Stimulated activated CD8-positive, alpha-beta memory T cell treated with anti-CD3 and anti-CD28 coated beads, Interleukin-12 subunit alpha, Interleukin-12 subunit beta, amount 100 ng/mL, for 1 hour (primary cell): ENCODE data around the gene MTREX.

ENCODE experiments used
- DNase-seq: peaks from one replicate; pipeline ENCODE4 v3.0.0-alpha.2; 2020; ENCODE audit warnings: low read depth

MTREX gene

DNA sequence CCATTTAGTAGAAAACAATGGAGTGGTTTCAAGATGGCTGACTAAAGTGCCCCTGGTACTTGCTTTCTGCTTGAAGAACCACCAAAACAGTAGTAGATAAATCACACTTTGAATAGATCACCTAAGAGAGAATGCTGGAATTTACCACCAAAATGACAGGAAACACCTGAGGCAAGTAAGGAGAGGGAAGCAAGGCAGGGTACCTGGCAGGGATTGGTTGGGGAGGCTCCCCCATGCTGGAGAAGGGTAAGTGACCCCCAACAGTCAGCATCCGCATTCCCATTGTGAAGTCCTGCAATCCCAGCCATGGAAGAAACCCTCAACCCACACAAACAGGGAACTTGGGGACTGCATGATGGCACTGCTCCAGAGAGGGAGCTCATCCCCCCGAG lies 121.4 kb downstream of the MTREX start:
- DNase-seq: no peak

DNA sequence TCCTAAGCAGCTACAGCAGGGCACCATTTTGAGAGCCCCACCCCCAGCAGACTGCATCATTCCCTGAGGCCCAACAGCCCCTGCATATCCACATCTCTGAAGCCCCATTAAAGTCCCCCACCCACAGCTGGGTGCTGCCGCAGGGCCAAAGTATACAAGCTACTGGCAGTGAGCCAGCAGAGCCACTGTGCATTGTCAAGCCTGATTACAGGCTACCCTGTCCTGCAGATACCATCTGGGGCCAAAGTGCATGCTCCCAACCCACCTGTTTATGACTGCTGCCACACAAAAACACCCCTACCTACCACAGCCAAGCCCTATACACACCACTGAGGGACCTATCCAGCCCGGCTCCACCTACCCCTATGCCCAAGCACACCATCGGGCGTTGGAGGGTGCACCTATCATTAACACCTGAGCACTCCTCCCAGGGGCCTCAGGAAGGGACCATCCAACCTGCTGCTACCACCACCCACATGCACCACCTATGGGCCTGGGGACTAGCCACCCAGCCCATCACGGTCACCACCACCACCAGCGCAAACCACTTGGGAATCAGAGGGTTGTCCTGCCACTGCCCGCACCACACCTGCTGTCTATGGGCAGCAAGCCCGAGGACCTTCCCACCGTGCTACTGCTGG lies 121.9 kb downstream of the MTREX start:
- no peak for DNase-seq

DNA sequence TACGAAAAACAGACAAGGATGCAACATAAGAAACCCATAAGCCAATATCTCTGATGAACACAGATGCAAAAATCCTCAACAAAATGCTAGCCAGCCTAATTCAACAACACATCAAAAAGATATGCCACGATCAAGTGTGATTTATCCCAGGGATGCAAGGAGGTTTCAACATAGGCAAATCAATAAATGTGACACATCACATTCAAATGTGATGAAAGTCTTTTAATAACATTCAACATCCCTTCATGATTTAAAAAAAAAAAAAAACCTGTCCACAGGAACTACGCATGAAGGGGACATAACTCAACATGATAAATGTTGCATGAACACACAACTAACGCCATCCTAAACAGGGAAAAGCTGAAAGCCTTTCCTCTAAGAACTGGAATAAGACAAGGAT lies 124.8 kb downstream of the MTREX start:
- no peak for DNase-seq

DNA sequence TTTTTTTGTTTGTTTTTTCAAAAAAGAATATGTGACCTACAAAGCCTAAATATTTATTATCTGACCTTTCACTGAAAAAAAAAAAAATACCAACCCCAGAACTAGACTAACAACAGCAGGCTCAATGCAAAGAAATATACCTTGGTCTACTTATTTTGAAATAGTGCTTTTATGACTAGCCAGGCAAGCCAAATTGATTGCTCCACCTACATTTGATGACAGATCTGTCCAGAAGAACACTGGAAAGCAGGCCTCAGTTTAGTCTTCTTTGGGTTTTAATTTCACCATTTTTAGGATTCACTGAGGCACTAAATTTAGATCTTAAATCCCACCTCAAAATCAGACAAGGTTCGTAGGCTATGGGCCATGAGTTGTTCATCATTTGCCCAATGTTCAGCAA lies 129.7 kb downstream of the MTREX start:
- no peak for DNase-seq

DNA sequence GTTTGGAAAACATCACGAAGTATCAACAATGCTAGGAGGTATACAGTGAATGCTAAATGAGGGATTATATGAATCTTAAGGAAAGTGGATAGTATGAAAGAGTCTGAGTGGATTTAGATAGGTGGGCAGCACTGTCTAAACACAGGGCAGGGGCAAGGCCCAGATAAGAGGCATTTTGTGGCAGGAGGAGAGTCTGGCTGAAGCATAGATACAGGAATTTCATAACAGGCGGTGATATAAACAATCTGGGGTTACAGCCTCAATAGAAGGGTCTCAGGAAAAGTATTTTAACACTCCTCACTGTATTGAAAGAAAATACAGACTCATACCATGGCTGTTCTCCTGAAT lies 130.0 kb downstream of the MTREX start:
- no peak for DNase-seq

DNA sequence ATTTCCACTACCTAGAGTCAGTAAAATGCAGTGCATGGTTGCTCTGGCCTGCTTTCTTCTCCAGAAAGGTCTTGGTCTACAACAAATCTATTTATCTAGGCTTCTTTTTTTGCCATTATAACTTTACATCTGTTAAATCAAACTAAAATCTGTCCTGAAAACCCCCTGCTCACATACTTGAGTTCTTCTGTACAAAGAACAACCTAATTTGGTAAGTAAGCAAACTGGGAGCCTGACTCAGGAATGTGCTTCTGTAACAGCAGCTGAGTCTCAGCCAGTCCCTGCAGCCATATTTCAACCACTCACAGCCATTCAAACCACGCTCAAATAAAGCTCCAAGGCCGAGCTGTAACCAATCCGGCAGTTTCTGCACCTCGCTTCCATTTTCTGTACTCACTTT lies 131.2 kb downstream of the MTREX start:
- DNase-seq: no peak

DNA sequence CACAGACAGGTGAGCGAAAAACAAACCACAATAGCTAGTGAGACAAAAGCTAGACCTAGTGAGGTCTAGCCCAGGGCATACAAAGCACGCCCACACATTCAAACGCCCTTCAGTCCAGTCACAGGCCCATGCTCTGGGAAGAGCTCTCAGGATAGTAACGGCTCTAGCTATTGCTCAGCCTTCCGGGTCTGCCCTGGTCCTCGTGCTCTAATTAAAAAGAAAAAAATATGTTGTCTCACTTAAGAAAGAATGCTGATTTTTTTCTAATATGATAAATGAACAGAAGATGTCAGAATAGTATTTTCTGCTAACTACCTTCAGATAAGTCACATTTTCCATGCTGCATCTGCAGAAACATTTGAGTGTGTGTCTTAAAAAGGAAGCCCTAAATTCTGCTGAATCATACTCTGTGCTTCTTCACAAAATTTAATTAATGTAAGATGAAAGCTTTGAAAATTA lies 132.4 kb downstream of the MTREX start:
- DNase-seq: no peak

DNA sequence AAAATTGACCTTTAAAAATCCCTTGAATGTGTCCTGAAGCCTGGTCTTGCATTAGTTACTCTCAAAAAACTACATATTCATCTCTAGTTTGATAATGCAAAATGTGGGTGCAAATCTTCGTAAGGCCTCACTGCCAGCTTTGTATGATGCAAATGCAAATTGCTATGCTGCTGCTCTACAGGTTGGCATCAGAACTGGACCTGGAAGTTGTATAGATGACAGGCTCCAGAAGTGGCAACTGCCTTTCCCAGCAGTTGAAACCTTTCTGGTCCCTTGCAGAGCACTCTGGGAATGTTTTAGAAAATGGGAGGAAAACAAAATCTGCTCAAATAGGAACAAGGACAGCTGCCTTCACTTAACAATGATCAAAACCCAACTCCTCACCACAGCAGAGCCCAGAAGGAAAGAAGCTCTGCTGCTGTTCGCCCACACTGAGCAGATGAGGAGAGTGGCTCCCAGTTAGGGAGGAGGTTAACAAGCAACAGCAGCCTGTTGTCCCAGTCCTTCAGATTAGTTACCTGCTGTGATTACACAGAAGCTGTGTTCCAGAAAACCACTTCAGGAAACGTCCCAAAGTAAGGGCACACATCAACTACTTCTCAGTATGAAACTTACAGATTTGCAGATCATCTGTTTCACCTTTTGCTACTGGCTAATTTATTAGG lies 133.4 kb downstream of the MTREX start:
- no peak for DNase-seq

DNA sequence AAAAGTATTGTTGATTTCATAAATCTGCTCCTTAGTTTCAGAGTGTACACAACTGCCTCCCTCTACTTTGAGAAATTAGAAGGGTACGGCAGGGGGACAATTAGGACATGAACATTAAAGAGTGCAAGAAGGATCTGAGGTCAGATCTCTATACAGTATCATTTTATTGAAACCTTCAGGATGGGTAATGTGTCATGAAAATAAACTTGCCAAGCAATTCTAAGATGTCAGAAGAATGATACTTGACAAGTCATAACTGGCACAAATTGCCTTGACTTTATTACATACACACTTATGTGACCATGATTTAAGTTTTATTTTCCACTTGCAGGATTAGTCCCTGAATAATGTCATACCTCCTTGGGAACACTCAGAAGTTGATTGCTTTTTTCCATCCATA lies 134.2 kb downstream of the MTREX start:
- no peak for DNase-seq

DNA sequence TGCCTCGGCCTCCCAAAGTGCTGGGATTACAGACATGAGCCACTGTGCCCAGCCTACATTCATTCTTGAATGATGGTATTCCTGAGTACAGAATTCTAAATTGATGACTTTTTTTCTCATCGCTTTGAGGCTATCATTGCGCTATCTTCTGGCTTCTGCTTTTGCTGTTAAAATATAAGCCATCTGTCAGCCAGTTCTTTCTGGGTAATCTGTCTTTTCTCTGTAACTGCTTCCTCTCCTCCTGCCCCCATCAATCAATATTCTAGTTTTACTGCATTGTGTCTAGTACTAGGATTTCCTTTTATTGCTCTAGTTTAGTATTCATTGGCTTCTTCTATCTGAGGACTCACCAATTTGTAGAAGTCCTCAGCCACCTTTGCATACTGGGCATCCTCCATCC lies 138.0 kb downstream of the MTREX start:
- DNase-seq: no peak

DNA sequence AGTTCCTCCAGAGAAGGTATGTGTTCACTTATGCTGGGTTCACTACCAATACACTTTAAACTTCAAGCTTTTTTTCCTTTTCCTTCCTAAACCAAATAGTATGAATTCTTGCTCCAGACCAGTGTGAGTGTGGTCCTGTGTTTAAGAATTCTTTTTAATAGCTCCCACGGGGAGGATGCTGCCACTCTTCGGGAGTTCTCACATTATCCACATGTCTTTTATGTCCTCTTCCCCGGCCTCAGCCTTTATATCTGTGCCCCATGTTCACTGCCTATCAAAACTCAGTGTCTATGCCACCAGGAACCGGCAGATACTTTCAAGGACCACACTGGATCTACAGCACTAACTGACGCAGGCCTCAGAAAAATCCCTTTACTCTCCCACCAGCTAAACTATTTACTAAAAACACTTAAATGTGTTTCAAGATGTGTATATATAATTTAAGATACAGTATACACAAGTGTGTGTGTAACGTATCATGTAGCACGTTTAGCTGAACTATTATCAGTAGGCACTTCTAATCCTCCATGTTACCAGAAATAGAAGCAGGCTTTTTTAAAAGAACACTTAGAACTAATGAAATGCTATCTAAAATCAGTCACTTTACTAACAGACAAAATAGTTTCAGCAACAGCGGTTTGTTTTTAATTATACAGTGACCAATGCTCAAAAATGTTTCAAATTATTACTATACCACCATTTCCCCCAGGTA lies 139.0 kb downstream of the MTREX start:
- no peak for DNase-seq

DNA sequence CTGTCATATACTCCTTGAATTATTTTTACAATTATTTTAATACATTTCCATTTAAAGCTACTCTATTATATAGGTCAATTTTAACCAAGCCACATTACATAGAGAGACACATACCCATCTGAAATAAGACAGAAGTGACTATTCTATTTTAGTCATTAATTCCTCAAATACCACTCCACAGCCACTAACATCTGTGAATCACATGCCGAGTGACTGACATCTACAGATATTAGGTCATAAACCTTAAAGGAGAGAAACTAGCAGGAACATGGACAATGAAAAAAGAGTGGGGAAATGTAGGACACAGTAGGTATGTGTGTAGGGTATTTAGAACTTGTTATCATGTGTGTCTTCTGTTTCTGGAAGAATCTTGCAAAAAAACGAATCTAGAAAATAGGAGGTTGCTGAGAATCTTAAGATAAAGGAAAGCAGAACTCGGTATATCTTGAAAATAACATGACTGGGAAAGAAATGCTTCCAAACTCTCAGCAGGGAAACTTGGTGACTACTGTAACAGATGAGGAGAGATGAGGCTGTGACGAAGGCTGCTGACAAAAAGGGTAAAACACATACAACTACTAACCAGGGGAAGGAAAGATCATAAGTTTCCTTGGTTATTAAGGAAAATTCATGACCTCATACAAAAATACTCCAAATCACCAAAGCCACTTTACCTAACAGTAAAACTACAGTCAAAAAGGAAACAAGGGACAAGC lies 142.4 kb downstream of the MTREX start:
- DNase-seq: no peak

DNA sequence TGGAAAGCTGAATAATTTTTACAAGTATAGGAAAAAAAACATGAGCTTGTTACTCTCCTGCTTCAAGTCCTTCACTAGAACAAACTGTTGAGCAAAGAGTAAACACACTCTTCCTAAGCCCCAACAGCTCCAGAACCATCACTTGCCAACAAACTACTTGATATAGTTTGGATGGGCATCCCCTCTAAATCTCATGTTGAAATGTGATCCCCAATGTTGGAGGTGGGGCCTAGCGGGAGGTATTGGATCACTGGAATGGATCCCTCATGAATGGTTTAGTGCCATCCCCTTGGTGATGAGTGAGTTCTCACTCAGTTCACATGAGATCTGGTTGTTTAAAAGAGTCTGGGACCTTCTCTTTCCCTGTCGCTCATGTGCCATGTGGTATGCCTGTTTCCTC lies 144.2 kb downstream of the MTREX start:
- DNase-seq: no peak

DNA sequence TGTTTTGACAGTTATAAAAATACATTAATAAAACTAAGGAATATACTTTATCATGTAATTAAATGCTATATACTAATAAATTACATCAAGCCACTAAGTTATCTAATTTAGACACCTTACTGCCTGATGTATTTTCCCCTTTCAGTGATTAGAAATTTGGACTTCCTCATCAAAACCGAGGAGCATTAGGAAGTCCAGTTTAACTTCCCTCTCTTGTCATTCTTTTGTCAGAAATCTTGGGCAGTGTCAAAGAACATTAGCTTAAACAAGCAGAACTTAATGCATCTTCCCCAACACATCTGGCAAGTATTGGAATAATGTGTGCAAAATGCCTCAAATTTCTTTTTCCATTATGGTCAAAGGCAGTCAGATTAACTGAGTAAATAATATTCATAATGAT lies 145.4 kb downstream of the MTREX start:
- no peak for DNase-seq

DNA sequence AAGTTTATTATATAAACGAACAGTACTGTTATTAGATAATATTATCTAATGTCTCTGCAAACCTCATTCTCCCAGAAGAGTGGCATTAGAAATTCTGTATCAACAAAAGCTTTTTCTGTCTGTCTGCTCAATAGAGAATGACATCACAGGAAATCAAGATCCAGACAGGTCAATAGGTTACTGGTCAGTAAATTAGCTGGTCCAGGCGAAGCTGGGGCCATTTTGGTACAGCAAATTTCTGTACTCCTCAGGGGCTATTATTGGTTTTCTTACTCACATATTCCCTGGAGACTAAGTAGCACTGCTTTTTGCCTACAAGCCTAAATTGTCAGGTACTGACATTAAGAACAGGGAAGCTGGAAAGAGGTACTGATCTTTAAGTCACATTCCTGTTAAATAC lies 146.5 kb downstream of the MTREX start:
- DNase-seq: no peak

DNA sequence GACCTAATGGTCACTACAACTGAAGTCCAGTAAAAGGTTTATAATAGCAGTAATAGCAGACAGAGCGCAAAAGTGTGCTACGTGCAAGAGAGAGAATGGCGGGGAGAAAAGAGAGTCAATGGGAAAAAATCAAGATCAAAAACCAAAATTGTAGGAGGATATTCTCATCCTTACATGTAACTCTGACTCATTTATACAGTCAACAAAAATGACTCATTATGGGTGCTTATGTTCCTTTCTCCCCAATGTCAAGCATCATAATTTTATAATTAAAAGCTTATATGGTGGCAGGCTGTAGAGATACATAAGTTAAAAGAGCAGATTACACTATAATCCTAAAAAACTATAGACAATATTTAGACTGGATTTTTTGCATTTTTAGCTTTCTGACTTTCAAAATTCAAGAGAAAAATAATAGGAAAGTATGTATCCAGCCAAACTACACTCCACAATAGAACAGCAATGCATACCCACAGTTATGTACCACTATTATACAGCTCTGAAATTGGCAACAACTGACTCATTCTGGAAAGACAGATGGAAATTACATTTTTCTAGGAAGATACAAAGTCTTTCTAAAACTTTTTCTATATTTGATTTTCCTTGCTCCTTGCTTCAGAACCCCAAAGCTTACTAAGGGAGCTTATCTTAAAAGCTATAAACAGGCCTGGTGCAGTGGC lies 148.6 kb downstream of the MTREX start:
- no peak for DNase-seq

DNA sequence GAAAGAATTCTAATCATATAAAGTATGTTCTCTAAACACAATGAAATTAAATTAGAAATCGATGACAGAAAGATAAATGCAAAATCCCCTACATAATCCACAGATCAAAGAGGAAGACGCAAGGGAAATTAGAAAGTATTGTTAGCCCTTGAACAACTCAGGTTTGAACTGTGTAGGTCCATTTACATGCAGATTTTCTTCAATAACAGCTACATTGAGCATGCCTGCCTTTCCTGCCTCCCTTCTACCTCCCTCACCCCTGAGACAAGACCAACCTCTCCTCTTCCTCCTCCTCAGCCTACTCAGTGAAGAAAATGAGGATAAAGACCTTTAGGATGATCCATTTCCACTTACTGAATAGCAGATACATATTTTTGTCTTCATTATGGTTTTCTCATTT lies 151.8 kb downstream of the MTREX start:
- no peak for DNase-seq

DNA sequence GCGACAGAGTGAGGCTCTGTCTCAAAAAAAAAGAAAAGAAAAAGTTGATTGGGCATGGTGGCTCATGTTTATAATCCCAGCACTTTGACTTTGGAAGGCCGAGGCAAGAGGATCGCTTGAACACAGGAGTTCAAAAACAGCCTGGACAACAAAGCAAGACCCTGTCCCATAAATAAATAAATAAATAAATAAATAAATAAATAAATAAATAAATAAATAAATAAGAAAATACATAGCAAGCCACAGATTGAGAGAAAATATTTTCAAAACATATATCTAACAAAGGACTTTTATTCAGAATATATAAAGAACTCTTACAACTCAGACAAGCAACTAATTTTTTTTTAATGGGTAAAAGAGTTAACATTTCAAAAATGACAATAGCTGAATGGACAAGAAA lies 155.8 kb downstream of the MTREX start:
- DNase-seq: no peak

DNA sequence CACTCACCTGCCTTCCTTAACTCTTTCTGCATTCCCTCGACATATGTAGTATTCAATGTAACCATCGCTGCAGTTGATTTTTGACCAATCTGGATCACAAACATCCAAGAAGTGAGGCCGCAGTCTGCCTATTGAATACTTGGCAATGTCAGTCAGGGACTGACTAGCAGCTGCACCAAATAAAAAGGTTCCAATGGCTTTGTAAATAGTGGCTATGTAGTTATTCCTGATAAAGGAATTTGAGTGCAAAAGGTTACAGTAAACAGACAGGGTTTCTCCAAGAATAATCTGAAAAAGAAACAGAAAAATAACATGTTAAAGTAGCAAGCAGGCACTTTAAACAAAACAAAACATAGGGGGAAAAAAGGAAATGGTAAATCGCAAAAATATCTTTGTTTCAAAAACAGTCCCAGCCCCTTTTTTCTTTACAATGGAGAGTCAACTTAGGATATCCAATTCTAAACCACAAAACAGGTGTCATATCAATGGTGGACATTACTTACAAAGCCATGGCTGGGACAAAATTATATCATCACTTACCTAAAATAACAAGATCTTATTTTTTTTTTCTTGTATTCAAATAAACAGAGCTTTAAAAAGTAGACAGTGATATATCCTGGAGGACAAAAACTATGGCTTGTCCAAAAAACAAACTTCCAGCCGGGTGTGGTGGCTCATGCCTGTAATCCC lies 160.2 kb downstream of the MTREX start:
- no peak for DNase-seq

DNA sequence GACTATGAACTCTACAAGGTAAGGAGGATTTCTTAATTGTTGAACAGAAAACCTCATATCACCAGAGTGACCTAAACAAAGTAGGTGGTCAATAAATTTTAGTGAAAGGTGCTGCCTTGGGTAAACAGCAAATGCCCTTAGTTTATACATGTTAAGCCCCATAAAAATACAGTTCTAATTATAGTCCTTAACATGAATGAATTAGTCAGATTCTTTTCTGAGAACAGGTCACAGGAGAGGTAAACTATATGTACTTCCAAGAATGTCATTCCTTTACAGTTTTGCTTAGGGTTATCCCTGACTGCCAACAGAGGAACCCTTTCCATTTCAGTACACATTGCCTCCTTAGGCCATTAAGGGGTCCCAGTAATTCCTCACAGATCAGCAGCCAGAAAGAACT lies 162.1 kb downstream of the MTREX start:
- DNase-seq: no peak

DNA sequence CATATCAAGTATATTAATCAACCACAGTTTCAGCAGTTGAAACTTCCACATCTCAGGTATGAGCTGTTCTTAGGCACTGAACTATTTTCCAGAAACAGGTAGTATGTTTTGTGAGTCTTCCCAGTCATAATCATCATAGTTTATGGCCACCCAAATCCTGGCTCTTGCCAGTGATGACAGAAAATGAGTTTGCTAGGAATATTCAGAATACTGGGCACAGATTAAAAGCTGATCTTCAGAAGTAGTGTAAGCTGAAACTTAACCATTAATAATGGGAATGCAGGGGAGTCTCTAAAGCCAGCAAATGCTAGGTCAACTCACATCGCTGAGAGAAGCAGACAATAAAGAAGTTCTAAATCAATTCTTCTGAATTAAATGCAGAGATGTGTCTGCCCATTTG lies 162.5 kb downstream of the MTREX start:
- DNase-seq: no peak

DNA sequence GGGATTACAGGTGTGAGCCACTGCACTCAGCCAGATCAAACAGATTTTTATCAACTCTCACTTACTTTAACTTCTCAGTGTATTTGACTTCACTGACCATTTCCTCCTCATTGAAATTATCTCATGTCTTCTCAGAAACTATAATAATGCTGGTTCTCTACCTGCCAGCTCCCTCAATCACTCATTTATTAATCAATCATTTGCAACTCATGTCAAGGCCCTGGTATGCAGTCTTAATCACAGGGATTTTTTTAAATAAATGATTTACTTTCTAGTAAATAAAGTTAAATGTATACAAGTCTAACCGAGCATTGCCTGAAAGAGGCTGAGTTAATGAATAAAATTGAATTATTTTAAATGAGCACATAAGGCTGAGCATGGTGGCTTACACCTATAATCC lies 163.7 kb downstream of the MTREX start:
- DNase-seq: no peak
